Measurements from ENCODE around the gene WNT5B.
"Not testable (repeated sequence)": the region's sequence is repeated elsewhere in the genome, so short reads cannot be mapped to it uniquely, and the experiment has no call there.

Gene WNT5B

GRCh38 chr12:1591034-1591433 lies 38.0 kb upstream of the WNT5B start:
- Histone ChIP-seq H3K9me3 (ENCODE audit: insufficient read depth, low read depth, low read length) (no peaks in the 10 kb centered on the region), H3K4me1 (ENCODE audit: insufficient read depth, low read length) (peaks cover 54% of the 10 kb centered on the region), H3K9ac (ENCODE audit: low read depth, low read length) (no peak overlapping the region), H3K4me3 (ENCODE audit: low read length) (peak overlapping the region; percentile 36), H3K27me3 (ENCODE audit: insufficient read depth, low read length) (peaks cover 81% of the 10 kb centered on the region), H3K27ac (ENCODE audit: low read depth, low read length) (peak overlapping the region; percentile 38; the same call in 1 of the 2 replicates), H3K36me3 (ENCODE audit: insufficient read depth, low read length) (no peaks in the 10 kb centered on the region)
- WGBS: 0% methylated on average over 2 of the region's 3 CpGs

GRCh38 chr12:1591543-1591942 lies 37.5 kb upstream of the WNT5B start:
- H3K4me3 ChIP-seq (ENCODE audit: low read length): peak overlapping the region; percentile 36
- H3K27me3 ChIP-seq (ENCODE audit: insufficient read depth, low read length): peaks cover 81% of the 10 kb centered on the region
- no peaks in the 10 kb centered on the region for H3K36me3 ChIP-seq (ENCODE audit: insufficient read depth, low read length)
- H3K27ac ChIP-seq (ENCODE audit: low read depth, low read length): no peak overlapping the region
- WGBS: 15% methylated on average over 3 of the region's 4 CpGs
- peaks cover 54% of the 10 kb centered on the region for H3K4me1 ChIP-seq (ENCODE audit: insufficient read depth, low read length)
- no peak overlapping the region for H3K9ac ChIP-seq (ENCODE audit: low read depth, low read length)
- H3K9me3 ChIP-seq (ENCODE audit: insufficient read depth, low read depth, low read length): no peaks in the 10 kb centered on the region

GRCh38 chr12:1592444-1593173 lies 36.4 kb upstream of the WNT5B start:
- no peaks in the 10 kb centered on the region for H3K36me3 ChIP-seq (ENCODE audit: insufficient read depth, low read length)
- H3K27me3 ChIP-seq (ENCODE audit: insufficient read depth, low read length): peaks cover 77% of the 10 kb centered on the region
- no peak overlapping the region for H3K9ac ChIP-seq (ENCODE audit: low read depth, low read length)
- peak overlapping the region; percentile 64 for H3K4me3 ChIP-seq (ENCODE audit: low read length)
- no peak overlapping the region for H3K27ac ChIP-seq (ENCODE audit: low read depth, low read length)
- 6% methylated on average over 27 of the region's 27 CpGs for WGBS
- H3K9me3 ChIP-seq (ENCODE audit: insufficient read depth, low read depth, low read length): no peaks in the 10 kb centered on the region
- peaks cover 49% of the 10 kb centered on the region for H3K4me1 ChIP-seq (ENCODE audit: insufficient read depth, low read length)

DNA sequence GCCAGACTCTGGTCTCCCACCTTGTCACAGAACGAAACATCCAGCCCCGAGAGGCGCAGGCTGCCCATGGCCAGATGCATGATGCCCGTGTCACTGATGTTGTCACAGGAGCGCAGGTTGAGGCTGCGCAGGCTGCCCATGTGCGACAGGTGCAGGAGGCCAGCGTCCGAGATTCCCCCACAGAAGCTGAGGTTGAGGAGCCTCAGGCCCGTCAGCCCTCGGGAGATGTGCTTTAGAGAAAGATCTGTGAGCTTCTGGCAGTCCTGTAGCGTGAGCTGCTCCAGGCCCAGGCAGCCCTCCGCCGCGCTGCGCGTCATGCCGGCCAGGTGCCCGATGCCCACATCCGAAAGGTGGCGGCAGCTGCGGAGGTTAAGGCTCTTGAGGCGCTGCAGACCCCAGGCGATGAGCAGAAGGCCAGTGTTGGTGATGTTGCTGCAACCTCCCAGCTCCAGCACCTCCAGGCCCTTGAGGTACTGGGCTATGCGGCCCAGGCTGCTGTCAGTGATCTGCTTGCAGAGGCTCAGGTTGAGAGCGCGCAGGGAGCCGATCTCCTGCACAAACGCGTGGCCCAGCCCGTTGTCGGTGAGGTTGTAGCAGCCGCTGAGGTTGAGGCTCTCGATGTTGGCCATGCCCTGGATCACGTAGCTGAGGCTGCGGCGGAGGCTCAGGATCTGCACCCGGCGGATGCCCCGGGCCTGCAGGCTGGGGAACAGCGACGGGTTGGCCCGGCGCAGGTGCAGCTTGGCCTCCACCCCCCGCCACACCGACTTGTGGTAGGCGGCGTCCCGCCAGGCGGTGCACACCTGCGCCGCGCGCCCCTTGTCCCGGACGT lies 35.6 kb upstream of the WNT5B start:
- no peak overlapping the region for H3K27ac ChIP-seq (ENCODE audit: low read depth, low read length)

GRCh38 chr12:1594006-1594260 lies 35.1 kb upstream of the WNT5B start:
- peak overlapping the region; percentile 81; the same call in 1 of the 2 replicates for H3K9ac ChIP-seq (ENCODE audit: low read depth, low read length)
- H3K27ac ChIP-seq (ENCODE audit: low read depth, low read length): no peak overlapping the region
- peak overlapping the region; percentile 64 for H3K4me3 ChIP-seq (ENCODE audit: low read length)
- peaks cover 66% of the 10 kb centered on the region for H3K27me3 ChIP-seq (ENCODE audit: insufficient read depth, low read length)
- 0% methylated on average over 34 of the region's 34 CpGs for WGBS
- H3K4me1 ChIP-seq (ENCODE audit: insufficient read depth, low read length): peaks cover 37% of the 10 kb centered on the region
- no peaks in the 10 kb centered on the region for H3K36me3 ChIP-seq (ENCODE audit: insufficient read depth, low read length)
- H3K9me3 ChIP-seq (ENCODE audit: insufficient read depth, low read depth, low read length): no peaks in the 10 kb centered on the region

More for the DNA sequence above, 35.6 kb upstream of the WNT5B start:
- H3K9ac ChIP-seq (ENCODE audit: low read depth, low read length): 0 out of 2 replicates have a peak overlapping the region, but pooled peaks have one; percentile 1
- WGBS: 3% methylated on average over 56 of the region's 56 CpGs
- peak overlapping the region; percentile 64 for H3K4me3 ChIP-seq (ENCODE audit: low read length)
- H3K9me3 ChIP-seq (ENCODE audit: insufficient read depth, low read depth, low read length): no peaks in the 10 kb centered on the region
- no peaks in the 10 kb centered on the region for H3K36me3 ChIP-seq (ENCODE audit: insufficient read depth, low read length)
- peaks cover 42% of the 10 kb centered on the region for H3K4me1 ChIP-seq (ENCODE audit: insufficient read depth, low read length)
- H3K27me3 ChIP-seq (ENCODE audit: insufficient read depth, low read length): peaks cover 72% of the 10 kb centered on the region

DNA sequence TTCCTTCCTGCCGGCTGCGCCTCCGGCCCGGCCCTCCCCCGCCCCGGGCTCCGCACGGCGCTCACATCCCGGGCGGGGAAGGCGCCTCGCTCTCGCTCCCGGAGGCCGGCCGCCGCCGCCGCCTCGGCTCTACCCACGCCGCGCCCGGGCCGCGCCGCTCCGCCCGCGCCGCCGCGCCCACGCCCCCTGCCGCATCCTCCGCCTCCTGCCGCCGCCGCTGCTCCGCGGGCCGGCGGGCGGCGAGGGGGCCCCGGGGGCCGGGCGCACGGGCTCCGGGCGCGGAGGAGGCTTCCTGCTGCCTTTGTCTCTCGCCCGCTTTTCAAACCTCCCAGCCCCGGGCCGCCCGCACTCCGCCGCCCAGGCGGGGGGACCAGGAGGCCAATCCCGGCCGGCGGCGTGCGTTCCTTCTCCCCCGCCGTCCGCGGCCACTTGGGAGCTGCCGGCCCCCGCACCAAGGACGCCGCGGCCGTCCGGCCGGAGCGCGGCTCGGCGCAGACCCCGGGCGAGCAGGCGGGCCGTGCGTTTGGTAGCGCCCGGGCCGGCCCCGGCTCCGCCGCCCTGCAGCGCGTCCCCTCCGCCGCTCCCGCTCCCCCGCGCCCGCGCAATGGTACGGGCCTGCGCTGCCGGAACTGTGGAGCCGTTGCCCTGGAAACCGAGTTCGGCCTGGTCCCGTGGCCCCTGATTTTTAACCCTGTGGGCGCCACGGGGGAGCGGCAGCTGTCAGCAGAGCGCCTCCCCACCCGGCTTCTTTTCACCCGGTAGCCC lies 34.6 kb upstream of the WNT5B start, which contains the start of gene FBXL14:
Gene FBXL14, minus strand, starts transcription at position 321 of the 765 bp plus-strand sequence. CDS start 515 bp downstream, outside the sequence.
- under 1% methylated on average over 115 of the region's 115 CpGs for WGBS
- H3K9ac ChIP-seq (ENCODE audit: low read depth, low read length): peak within 1 kb of the TSS; percentile 81
- peak within 1 kb of the TSS; percentile 64 for H3K4me3 ChIP-seq (ENCODE audit: low read length)
- H3K27ac ChIP-seq (ENCODE audit: low read depth, low read length): peak within 1 kb of the TSS; percentile 73; the same call in 1 of the 2 replicates
- H3K36me3 ChIP-seq (ENCODE audit: insufficient read depth, low read length): no peaks in the 10 kb centered on the region
- peaks cover 61% of the 10 kb centered on the region for H3K27me3 ChIP-seq (ENCODE audit: insufficient read depth, low read length)
- H3K9me3 ChIP-seq (ENCODE audit: insufficient read depth, low read depth, low read length): no peaks in the 10 kb centered on the region
- peaks cover 36% of the 10 kb centered on the region for H3K4me1 ChIP-seq (ENCODE audit: insufficient read depth, low read length)

DNA sequence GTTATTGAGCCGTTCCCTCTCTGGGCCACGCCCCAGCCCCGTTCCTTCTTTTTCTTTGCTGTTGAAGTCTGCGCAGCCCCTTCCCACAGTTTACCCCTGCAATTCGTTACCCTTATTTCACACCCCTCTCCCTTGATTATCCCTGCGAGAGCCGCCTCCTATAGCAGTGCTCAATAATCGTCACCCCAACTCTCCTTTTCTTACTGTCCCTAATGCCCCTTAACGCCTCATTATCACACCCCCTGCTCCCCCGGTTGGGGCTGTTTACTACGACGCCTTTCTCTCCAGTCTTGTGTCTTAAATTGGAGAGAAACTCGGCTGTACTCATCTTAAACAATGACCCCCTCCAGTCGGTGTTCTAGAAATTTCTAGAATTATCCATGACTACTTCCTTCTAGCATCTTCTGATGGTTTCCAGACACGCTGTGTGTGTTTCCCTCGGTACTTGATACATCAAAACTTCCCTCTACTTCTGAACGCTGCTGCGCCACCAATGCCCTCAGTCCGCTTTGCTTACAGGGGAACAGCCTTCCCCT lies 33.9 kb upstream of the WNT5B start:
- no peak overlapping the region for H3K27ac ChIP-seq (ENCODE audit: low read depth, low read length)
- peak overlapping the region; percentile 81; the same call in 1 of the 2 replicates for H3K9ac ChIP-seq (ENCODE audit: low read depth, low read length)

DNA sequence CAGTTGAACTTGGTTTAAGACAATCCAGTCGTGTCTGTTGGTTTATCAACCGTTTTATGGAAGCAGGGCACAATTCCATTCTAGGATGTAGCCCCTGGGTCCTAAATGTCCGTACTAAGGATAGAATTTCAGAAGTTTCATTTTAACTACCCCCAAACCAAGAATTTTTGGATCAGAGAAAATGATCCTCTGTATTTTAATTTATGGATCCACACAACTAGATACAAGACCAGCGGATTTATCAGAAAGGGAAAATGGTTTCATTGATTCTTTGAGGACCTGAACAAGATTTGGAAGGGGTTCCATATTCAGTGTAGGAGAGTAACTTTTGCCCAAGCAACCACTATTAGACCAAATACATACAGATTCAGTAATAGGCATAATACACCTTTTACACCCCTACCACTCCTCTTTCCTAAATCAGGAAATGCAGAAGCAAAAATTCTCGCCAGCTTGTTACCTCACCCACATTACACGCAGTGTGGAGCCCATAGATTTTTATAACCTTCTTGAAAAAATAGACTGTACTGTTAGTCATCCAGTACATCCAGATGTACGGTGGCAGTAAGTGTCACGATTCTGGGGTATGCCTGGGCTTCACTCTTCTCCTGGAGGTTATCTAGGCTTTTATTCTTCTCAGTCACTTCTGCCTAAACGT lies 33.2 kb upstream of the WNT5B start:
- Histone ChIP-seq H3K9ac (ENCODE audit: low read depth, low read length) (no peak overlapping the region), H3K36me3 (ENCODE audit: insufficient read depth, low read length) (no peaks in the 10 kb centered on the region), H3K27me3 (ENCODE audit: insufficient read depth, low read length) (peaks cover 55% of the 10 kb centered on the region), H3K4me1 (ENCODE audit: insufficient read depth, low read length) (peaks cover 27% of the 10 kb centered on the region), H3K27ac (ENCODE audit: low read depth, low read length) (no peak overlapping the region), H3K4me3 (ENCODE audit: low read length) (peak overlapping the region; percentile 64), H3K9me3 (ENCODE audit: insufficient read depth, low read depth, low read length) (no peaks in the 10 kb centered on the region)
- WGBS: 90% methylated on average over 8 of the region's 9 CpGs

More for the DNA sequence above, 33.9 kb upstream of the WNT5B start:
- Histone ChIP-seq H3K27me3 (ENCODE audit: insufficient read depth, low read length) (peaks cover 58% of the 10 kb centered on the region), H3K4me3 (ENCODE audit: low read length) (peak overlapping the region; percentile 64), H3K9me3 (ENCODE audit: insufficient read depth, low read depth, low read length) (no peaks in the 10 kb centered on the region), H3K36me3 (ENCODE audit: insufficient read depth, low read length) (no peaks in the 10 kb centered on the region), H3K4me1 (ENCODE audit: insufficient read depth, low read length) (peaks cover 30% of the 10 kb centered on the region)
- 17% methylated on average over 19 of the region's 19 CpGs for WGBS

GRCh38 chr12:1598757-1599156 lies 30.3 kb upstream of the WNT5B start:
- peaks cover 34% of the 10 kb centered on the region for H3K27me3 ChIP-seq (ENCODE audit: insufficient read depth, low read length)
- no peaks in the 10 kb centered on the region for H3K36me3 ChIP-seq (ENCODE audit: insufficient read depth, low read length)
- H3K9me3 ChIP-seq (ENCODE audit: insufficient read depth, low read depth, low read length): no peaks in the 10 kb centered on the region
- no peak overlapping the region for H3K27ac ChIP-seq (ENCODE audit: low read depth, low read length)
- no peak overlapping the region for H3K9ac ChIP-seq (ENCODE audit: low read depth, low read length)
- WGBS: 81% methylated on average over 3 of the region's 3 CpGs
- H3K4me3 ChIP-seq (ENCODE audit: low read length): no peak overlapping the region
- H3K4me1 ChIP-seq (ENCODE audit: insufficient read depth, low read length): peaks cover 6% of the 10 kb centered on the region; the same call in 1 of the 2 replicates

- not testable (repeated sequence) for H3K36me3 ChIP-seq (ENCODE audit: insufficient read depth, low read length); H3K9me3 ChIP-seq (ENCODE audit: insufficient read depth, low read depth, low read length); H3K4me3 ChIP-seq (ENCODE audit: low read length); H3K9ac ChIP-seq (ENCODE audit: low read depth, low read length); H3K27ac ChIP-seq (ENCODE audit: low read depth, low read length); H3K4me1 ChIP-seq (ENCODE audit: insufficient read depth, low read length)
- 93% methylated on average over 9 of the region's 9 CpGs for WGBS
- H3K27me3 ChIP-seq (ENCODE audit: insufficient read depth, low read length): peaks cover 31% of the 10 kb centered on the region
These were observed 26.3 kb upstream of the WNT5B start for GRCh38 chr12:1602706-1603105.
